Endothelial cell of umbilical vein (primary cell): ENCODE results near the gene FDX1. TPM values are rescaled to one million over a fixed set of nuclear protein-coding genes. Genes with fewer than 3 reads are reported as not detected.

Source experiments
- BruUV-seq: library from RNA; stranded (reverse); fragments of 400-500 nt; replicated peaks from 2 replicates; lab custom pipeline; 2021; lab: Mats Ljungman, UMichigan
- CTCF ChIA-PET: fragments of 300-600, 350-600 bp; sonication (Branson Sonifier 250); formaldehyde crosslinking; loops from one replicate; lab custom pipeline; 2021; ENCODE audit warnings: antibody characterized with exemption, inconsistent platforms; lab: Charles Lee
- POLR2A ChIA-PET: fragments of 300-600, 350-600 bp; sonication (Branson Sonifier 250); formaldehyde crosslinking; loops from one replicate; lab custom pipeline; 2021; ENCODE audit warnings: antibody characterized with exemption, inconsistent platforms; lab: Charles Lee
- DNase-seq: peaks from one replicate; pipeline ENCODE4 v3.0.0-alpha.2; 2011; ENCODE audit warnings: low read depth, low spot score
- FAIRE-seq: peaks from 2 replicates; lab custom pipeline; 2011; peaks lifted over from hg19 to GRCh38; lab: Jason Lieb, UNC
- H2AFZ ChIP-seq: 2 replicates; pipeline ENCODE4 v1.6.0; 2012; ENCODE audit warnings: low read depth, low read length, control low read depth, inconsistent platforms
- H3K27ac ChIP-seq: 2 replicates; pipeline ENCODE4 v1.5.1; 2011; ENCODE audit warnings: low read depth, mild to moderate bottlenecking, control low read depth, low read length, moderate library complexity; ENCODE audit not compliant: insufficient read depth
- H3K27me3 ChIP-seq, 2 experiments: 2 replicates each; pipeline versions ENCODE4 v1.6.0 to v1.6.1; 2011; ENCODE audit warnings: low read length in 2 of 2, mixed read lengths in 1 of 2; ENCODE audit not compliant: control insufficient read depth in 2 of 2, insufficient read depth in 2 of 2
- H3K36me3 ChIP-seq, 2 experiments: 2 replicates in 1 of 2; 3 replicates in 1 of 2; pipeline ENCODE4 v1.5.1; 2011; ENCODE audit warnings: low read length in 2 of 2, mild to moderate bottlenecking in 1 of 2, moderate library complexity in 1 of 2; ENCODE audit not compliant: control insufficient read depth in 2 of 2, insufficient read depth in 2 of 2; ENCODE audit errors: extremely low read depth in 1 of 2
- H3K4me1 ChIP-seq: 3 replicates; pipeline ENCODE4 v1.5.1; 2011; ENCODE audit warnings: mild to moderate bottlenecking, low read length; ENCODE audit not compliant: control insufficient read depth, insufficient read depth; ENCODE audit errors: extremely low read depth
- H3K4me2 ChIP-seq: 2 replicates; pipeline ENCODE4 v1.6.1; 2011; ENCODE audit warnings: low read length, control low read depth, mixed read lengths; ENCODE audit not compliant: insufficient read depth
- H3K4me3 ChIP-seq, 3 experiments: fragments of 200-600 bp in 1 of 3; sonication (generic), shearing (Covaris generic) in 1 of 3; replicated peaks in 1 of 3; 2 replicates each; pipeline ENCODE4 v1.5.1; 2011 to 2016; ENCODE audit warnings: control low read depth in 3 of 3, low read length in 3 of 3, mild to moderate bottlenecking in 2 of 3, inconsistent platforms in 1 of 3, low read depth in 1 of 3, moderate library complexity in 1 of 3; ENCODE audit not compliant: insufficient read depth in 1 of 3
- H3K79me2 ChIP-seq: 2 replicates; pipeline ENCODE4 v1.6.0; 2012; ENCODE audit warnings: low read length, inconsistent platforms; ENCODE audit not compliant: control insufficient read depth, insufficient read depth
- H3K9ac ChIP-seq: replicated peaks from 2 replicates; pipeline ENCODE3; 2011; ENCODE audit warnings: low read length, control low read depth; ENCODE audit not compliant: insufficient read depth; ENCODE audit errors: extremely low read depth
- H3K9me1 ChIP-seq: replicated peaks from 3 replicates; pipeline ENCODE4 v1.6.0; 2011; ENCODE audit warnings: mild to moderate bottlenecking, low read length; ENCODE audit not compliant: control insufficient read depth, insufficient read depth; ENCODE audit errors: extremely low read depth
- H3K9me3 ChIP-seq: replicated peaks from 2 replicates; pipeline ENCODE4 v1.5.1; 2012; ENCODE audit warnings: low read length, inconsistent platforms; ENCODE audit not compliant: control insufficient read depth, insufficient read depth
- H4K20me1 ChIP-seq: replicated peaks from 2 replicates; pipeline ENCODE3; 2011; ENCODE audit warnings: mild to moderate bottlenecking, low read length; ENCODE audit not compliant: control insufficient read depth, insufficient read depth; ENCODE audit errors: extremely low read depth
- CTCF ChIP-seq, 2 donors: IDR thresholded peaks; 1 replicate in 1 of 2; 2 replicates in 1 of 2; pipeline ENCODE4 v1.5.1; 2011; ENCODE audit warnings: low read length in 2 of 2, mild to moderate bottlenecking in 2 of 2, moderate library complexity in 2 of 2, control low read depth in 1 of 2, inconsistent platforms in 1 of 2, low read depth in 1 of 2; ENCODE audit not compliant: insufficient read depth in 1 of 2; ENCODE audit errors: extremely low read depth in 1 of 2
- EZH2 ChIP-seq: IDR thresholded peaks from 2 replicates; pipeline ENCODE4 v1.6.1; 2012; ENCODE audit warnings: borderline replicate concordance, low read depth, mild to moderate bottlenecking, moderate library complexity, low read length, inconsistent platforms; ENCODE audit not compliant: severe bottlenecking
- FOS ChIP-seq: IDR thresholded peaks from 2 replicates; pipeline ENCODE4 v1.6.1; 2011; ENCODE audit warnings: mild to moderate bottlenecking, low read length, moderate library complexity, borderline replicate concordance; ENCODE audit not compliant: insufficient read depth
- GATA2 ChIP-seq: IDR thresholded peaks from 2 replicates; pipeline ENCODE4 v1.7.0; 2011; ENCODE audit warnings: low read depth, mild to moderate bottlenecking, moderate library complexity, mixed read lengths, low read length; ENCODE audit not compliant: insufficient read length, insufficient read depth
- JUN ChIP-seq: IDR thresholded peaks from 2 replicates; pipeline ENCODE4 v1.6.1; 2011; ENCODE audit warnings: borderline replicate concordance, low read depth; ENCODE audit not compliant: insufficient read length, insufficient read depth
- MYC ChIP-seq: IDR thresholded peaks from one replicate; pipeline ENCODE4 v1.6.1; 2011; ENCODE audit warnings: mild to moderate bottlenecking, low read depth, low read length
- POLR2A ChIP-seq: IDR thresholded peaks from 2 replicates; pipeline ENCODE4 v1.6.1; 2012; ENCODE audit warnings: low read depth, mild to moderate bottlenecking, control low read depth, low read length
- POLR2AphosphoS5 ChIP-seq: IDR thresholded peaks from 2 replicates; pipeline ENCODE4 v1.6.1; 2012; ENCODE audit warnings: low read depth, mild to moderate bottlenecking, control low read depth, low read length, moderate library complexity; ENCODE audit not compliant: insufficient read depth
- dilution Hi-C: fragments of 300-500 bp; cut with MboI; formaldehyde crosslinking; loops from one replicate; pipeline ENCODE4 v1.15.0; 2019; ENCODE audit warnings: low sequenced_read_pairs; ENCODE audit not compliant: extremely low pct_ligation_motif_present
- intact Hi-C: fragments of 100-400 bp; cut with micrococcal nuclease; formaldehyde crosslinking; loops from one replicate; pipeline ENCODE4 v1.10.0; 2022
- polyA plus RNA-seq, 4 experiments: library from polyadenylated mRNA; depleted of rRNA in 3 of 4; stranded (reverse) in 3 of 4; unstranded in 1 of 4; fragments of >200 nt; gene quantifications; 2 replicates each; pipeline versions ENCODE4 v1.2.1 to v1.2.3, GENCODE V29; 2011 to 2012; ENCODE audit warnings: missing spikeins in 1 of 4
- total RNA-seq: library from RNA; stranded (reverse); gene quantifications from 2 replicates; pipeline ENCODE4 v1.2.3, GENCODE V29; 2021
- TF ChIP-seq, protein P1 (sequence below): IDR thresholded peaks from 2 replicates; pipeline ENCODE4 v1.6.1; 2011; ENCODE audit not compliant: insufficient read depth, insufficient read length

FDX1 gene
- total and polyA plus RNA-seq, 2 donors (not counting 3 experiments of a cell fraction or from before 2014, with no cell fraction given), result 4.7 to 11.0 TPM

DNA sequence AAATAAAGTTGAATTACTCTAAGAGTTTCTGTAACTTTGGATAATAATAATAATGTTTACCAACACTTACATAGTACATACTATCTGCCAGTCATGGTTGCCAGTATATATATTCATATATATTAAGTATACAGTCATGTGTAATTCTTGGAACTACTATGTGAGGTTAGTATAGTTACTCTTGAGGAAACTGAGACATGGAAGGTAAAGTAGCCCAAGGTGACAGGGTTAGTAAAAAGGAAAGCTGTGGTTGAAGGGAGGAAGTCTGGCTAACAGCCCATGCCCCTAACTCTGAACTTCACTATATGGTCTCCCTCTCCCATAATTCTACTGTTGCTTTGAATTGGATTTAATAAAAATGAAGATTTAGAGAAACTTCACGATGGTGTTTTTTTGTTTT, 24.9 kb downstream of the FDX1 start:
- BruUV-seq, result no TSS peak
- no peaks in the 10 kb centered on the region for H3K4me1 ChIP-seq

More for the DNA sequence above, 24.9 kb downstream of the FDX1 start:
- Histone ChIP-seq H3K9ac (no peak overlapping the region), H2AFZ (no peak overlapping the region), H3K79me2 (no peaks in the 10 kb centered on the region), H3K9me3 (no peaks in the 10 kb centered on the region), H3K4me3 (no peak overlapping the region), H3K9me1 (no peaks in the 10 kb centered on the region), H3K4me2 (no peak overlapping the region), H3K27me3 (no peaks in the 10 kb centered on the region), H3K36me3 (no peaks in the 10 kb centered on the region), H3K27ac (no peak overlapping the region), H4K20me1 (no peaks in the 10 kb centered on the region)
- TF ChIP-seq JUN, result no peak
- TF ChIP-seq EZH2, result no peak
- TF ChIP-seq POLR2A, result no peak
- TF ChIP-seq FOS, result no peak
- no peak for TF ChIP-seq MYC
- no peak for TF ChIP-seq POLR2AphosphoS5
- no peak for TF ChIP-seq GATA2
- TF ChIP-seq CTCF (IDR thresholded peaks at IDR 0.05; ENCODE audit: extremely low read depth in 1 of 2, insufficient read depth in 1 of 2, low read depth in 1 of 2, low read length in 2 of 2), result no peak
- TF ChIP-seq, protein P1, sequence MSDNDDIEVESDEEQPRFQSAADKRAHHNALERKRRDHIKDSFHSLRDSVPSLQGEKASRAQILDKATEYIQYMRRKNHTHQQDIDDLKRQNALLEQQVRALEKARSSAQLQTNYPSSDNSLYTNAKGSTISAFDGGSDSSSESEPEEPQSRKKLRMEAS, result no peak
- ChIA-PET POLR2A (no interaction called here), CTCF (no interaction called here)
- dilution Hi-C loops, result no loop called here
- intact Hi-C loops, result no loop called here
- DNase-seq, result no peak
- no peak for FAIRE-seq
